Astrocyte of the cerebellum (primary cell): ENCODE data around the gene NRDE2.

ENCODE experiments used
- DNase-seq: peaks from one replicate; pipeline ENCODE4 v3.0.0-alpha.2; 2011; ENCODE audit warnings: low read depth
- H3K4me3 ChIP-seq: 2 replicates; pipeline ENCODE4 v1.5.1; 2011; ENCODE audit warnings: mild to moderate bottlenecking, low read depth, low read length, moderate library complexity
- CTCF ChIP-seq: IDR thresholded peaks from 2 replicates; pipeline ENCODE4 v1.5.1; 2012; ENCODE audit warnings: low read length, low read depth, moderate library complexity, mild to moderate bottlenecking; ENCODE audit errors: missing control alignments
- in situ Hi-C: cut with HindIII; loops from 2 replicates; pipeline ENCODE4 v1.10.0; 2017; ENCODE audit warnings: low sequenced_read_pairs

The NRDE2 gene

GRCh38 chr14:90300611-90301047 lies 31.1 kb downstream of the NRDE2 start:
- TF ChIP-seq CTCF, result no peak
- DNase-seq, result no peak
- no peak overlapping the region for H3K4me3 ChIP-seq
- in situ Hi-C loops, result loop anchor here (25.0 kb wide), 1 partner anchor 987 kb away; no protein-coding TSS in a partner anchor

GRCh38 chr14:90299408-90299807 lies 32.3 kb downstream of the NRDE2 start:
- DNase-seq, result no peak
- H3K4me3 ChIP-seq, result no peak overlapping the region
- TF ChIP-seq CTCF, result no peak
- in situ Hi-C loops, result no loop called here

GRCh38 chr14:90297876-90298629 lies 33.7 kb downstream of the NRDE2 start:
- TF ChIP-seq CTCF, result no peak
- in situ Hi-C loops, result no loop called here
- no peak overlapping the region for H3K4me3 ChIP-seq
- DNase-seq, result no peak

- TF ChIP-seq CTCF, result no peak
- DNase-seq, result no peak
- no peak overlapping the region for H3K4me3 ChIP-seq
- in situ Hi-C loops, result no loop called here
These were observed 35.1 kb downstream of the NRDE2 start for GRCh38 chr14:90296641-90297040.

GRCh38 chr14:90295870-90296516 lies 35.7 kb downstream of the NRDE2 start:
- no peak overlapping the region for H3K4me3 ChIP-seq
- no peak for DNase-seq
- in situ Hi-C loops, result no loop called here
- TF ChIP-seq CTCF, result no peak

GRCh38 chr14:90294872-90295271 lies 36.9 kb downstream of the NRDE2 start:
- no peak for TF ChIP-seq CTCF
- no peak for DNase-seq
- H3K4me3 ChIP-seq, result no peak overlapping the region
- in situ Hi-C loops, result no loop called here
